ENCODE data around the gene RNF151.

The RNF151 gene

GRCh38 chr16:1983544-1984346 lies 17.1 kb downstream of the RNF151 start, which contains the start of gene GFER:
Gene GFER, plus strand, starts transcription at chr16:1984193. Its CDS starts 26 bp downstream, at chr16:1984219.
- H3K36me3 ChIP-seq (ENCODE audit: insufficient read depth, low read length) = peaks cover 15% of the 10 kb centered on the region
- H3K9me3 ChIP-seq (ENCODE audit: low read length) = no peaks in the 10 kb centered on the region
- peaks cover 22 to 47% of the 10 kb centered on the region in 2 donors for H3K27me3 ChIP-seq (ENCODE audit: control insufficient read depth in 1 of 2, insufficient read depth in 2 of 2, low read length in 2 of 2)
- H3K4me1 ChIP-seq (ENCODE audit: insufficient read depth, low read length) = peaks cover 14% of the 10 kb centered on the region
- H3K9ac ChIP-seq (ENCODE audit: low read length) = peak within 1 kb of the TSS; percentile 27
- H3K27ac ChIP-seq (ENCODE audit: low read depth, low read length) = peak within 1 kb of the TSS; percentile 63
- H3K4me3 ChIP-seq (ENCODE audit: low read depth in 1 of 2, low read length in 2 of 2) = peak within 1 kb of the TSS; percentile 61 to 87

DNA sequence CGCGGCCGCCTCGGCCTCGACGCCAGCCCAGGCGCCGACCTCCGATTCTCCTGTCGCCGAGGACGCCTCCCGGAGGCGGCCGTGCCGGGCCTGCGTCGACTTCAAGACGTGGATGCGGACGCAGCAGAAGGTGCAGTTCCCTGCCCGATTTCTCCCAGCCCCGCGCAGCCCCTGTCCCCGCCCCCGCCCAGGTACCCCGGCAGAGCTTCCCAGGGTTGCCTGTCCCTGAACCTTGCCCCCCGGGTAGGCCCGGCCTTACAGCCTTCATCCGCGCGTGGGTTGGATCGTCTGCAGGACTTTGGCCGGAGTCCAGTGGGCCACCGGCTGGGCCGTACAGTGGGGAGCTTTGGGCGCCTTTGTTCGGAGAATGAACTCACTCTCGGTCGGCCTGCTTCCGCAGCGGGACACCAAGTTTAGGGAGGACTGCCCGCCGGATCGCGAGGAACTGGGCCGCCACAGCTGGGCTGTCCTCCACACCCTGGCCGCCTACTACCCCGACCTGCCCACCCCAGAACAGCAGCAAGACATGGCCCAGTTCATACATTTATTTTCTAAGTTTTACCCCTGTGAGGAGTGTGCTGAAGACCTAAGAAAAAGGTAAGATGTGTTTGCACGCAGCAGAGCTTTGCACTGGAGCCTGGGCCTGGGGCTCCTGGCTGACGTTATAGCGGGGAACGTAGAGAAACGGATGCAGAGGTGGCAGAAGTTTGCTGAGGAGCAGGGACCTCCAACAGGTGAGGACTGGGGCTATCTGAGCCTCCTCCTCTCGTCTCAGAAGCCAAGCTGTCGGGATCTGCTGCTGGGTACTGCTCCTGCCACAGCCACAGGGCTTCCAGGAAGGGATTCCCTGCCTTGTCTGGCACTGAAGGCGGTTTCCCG lies 17.9 kb downstream of the RNF151 start:
- H3K9me3 ChIP-seq (ENCODE audit: low read length) = no peaks in the 10 kb centered on the region
- peaks cover 14% of the 10 kb centered on the region for H3K4me1 ChIP-seq (ENCODE audit: insufficient read depth, low read length)
- peaks cover 31 to 47% of the 10 kb centered on the region in 2 donors for H3K27me3 ChIP-seq (ENCODE audit: control insufficient read depth in 1 of 2, insufficient read depth in 2 of 2, low read length in 2 of 2)
- H3K27ac ChIP-seq (ENCODE audit: low read depth, low read length) = peak overlapping the region; percentile 63
- H3K36me3 ChIP-seq (ENCODE audit: insufficient read depth, low read length) = peaks cover 15% of the 10 kb centered on the region
- peak overlapping the region; percentile 27 for H3K9ac ChIP-seq (ENCODE audit: low read length)
- H3K4me3 ChIP-seq (ENCODE audit: low read depth in 1 of 2, low read length in 2 of 2) = peak overlapping the region; percentile 61 to 87

DNA sequence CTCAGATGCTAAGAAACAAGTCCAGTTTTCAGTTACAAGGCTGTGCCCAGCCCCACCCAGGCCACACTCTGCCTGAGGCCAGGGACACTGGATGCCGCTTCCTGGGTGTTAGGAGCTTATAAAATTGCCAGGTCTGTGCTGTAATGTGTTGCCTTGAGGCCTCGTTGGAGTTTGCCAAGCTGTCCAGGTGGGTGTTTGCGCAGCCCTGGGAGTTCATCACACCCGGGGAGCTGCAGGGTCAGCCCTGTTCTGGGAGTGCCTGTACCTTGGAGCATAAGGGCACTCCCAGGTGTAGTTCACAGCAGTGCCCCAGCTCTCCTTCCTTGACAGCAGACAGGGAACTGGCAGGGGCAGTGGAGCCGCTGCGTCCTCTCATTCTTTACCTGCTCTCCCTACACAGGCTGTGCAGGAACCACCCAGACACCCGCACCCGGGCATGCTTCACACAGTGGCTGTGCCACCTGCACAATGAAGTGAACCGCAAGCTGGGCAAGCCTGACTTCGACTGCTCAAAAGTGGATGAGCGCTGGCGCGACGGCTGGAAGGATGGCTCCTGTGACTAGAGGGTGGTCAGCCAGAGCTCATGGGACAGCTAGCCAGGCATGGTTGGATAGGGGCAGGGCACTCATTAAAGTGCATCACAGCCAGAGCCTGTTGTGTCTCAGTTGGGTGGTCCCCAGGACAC lies 19.0 kb downstream of the RNF151 start:
- H3K9ac ChIP-seq (ENCODE audit: low read length) = no peak overlapping the region
- peaks cover 34 to 43% of the 10 kb centered on the region in 2 donors for H3K27me3 ChIP-seq (ENCODE audit: control insufficient read depth in 1 of 2, insufficient read depth in 2 of 2, low read length in 2 of 2)

GRCh38 chr16:1987198-1987597 lies 20.5 kb downstream of the RNF151 start:
- Histone ChIP-seq H3K4me1 (ENCODE audit: insufficient read depth, low read length) (peaks cover 24% of the 10 kb centered on the region), H3K9ac (ENCODE audit: low read length) (no peak overlapping the region), H3K9me3 (ENCODE audit: low read length) (no peaks in the 10 kb centered on the region), H3K4me3 (ENCODE audit: low read depth in 1 of 2, low read length in 2 of 2) (no peak overlapping the region), H3K27me3 (ENCODE audit: control insufficient read depth in 1 of 2, insufficient read depth in 2 of 2, low read length in 2 of 2) (peaks cover 28 to 39% of the 10 kb centered on the region in 2 donors), H3K27ac (ENCODE audit: low read depth, low read length) (no peak overlapping the region), H3K36me3 (ENCODE audit: insufficient read depth, low read length) (peaks cover 15% of the 10 kb centered on the region)

More for the DNA sequence above, 19.0 kb downstream of the RNF151 start:
- Histone ChIP-seq H3K4me1 (ENCODE audit: insufficient read depth, low read length) (peaks cover 16% of the 10 kb centered on the region), H3K27ac (ENCODE audit: low read depth, low read length) (no peak overlapping the region), H3K9me3 (ENCODE audit: low read length) (no peaks in the 10 kb centered on the region), H3K36me3 (ENCODE audit: insufficient read depth, low read length) (peaks cover 15% of the 10 kb centered on the region), H3K4me3 (ENCODE audit: low read depth in 1 of 2, low read length in 2 of 2) (peak overlapping the region in 1 of 2 donors; percentile 61)

DNA sequence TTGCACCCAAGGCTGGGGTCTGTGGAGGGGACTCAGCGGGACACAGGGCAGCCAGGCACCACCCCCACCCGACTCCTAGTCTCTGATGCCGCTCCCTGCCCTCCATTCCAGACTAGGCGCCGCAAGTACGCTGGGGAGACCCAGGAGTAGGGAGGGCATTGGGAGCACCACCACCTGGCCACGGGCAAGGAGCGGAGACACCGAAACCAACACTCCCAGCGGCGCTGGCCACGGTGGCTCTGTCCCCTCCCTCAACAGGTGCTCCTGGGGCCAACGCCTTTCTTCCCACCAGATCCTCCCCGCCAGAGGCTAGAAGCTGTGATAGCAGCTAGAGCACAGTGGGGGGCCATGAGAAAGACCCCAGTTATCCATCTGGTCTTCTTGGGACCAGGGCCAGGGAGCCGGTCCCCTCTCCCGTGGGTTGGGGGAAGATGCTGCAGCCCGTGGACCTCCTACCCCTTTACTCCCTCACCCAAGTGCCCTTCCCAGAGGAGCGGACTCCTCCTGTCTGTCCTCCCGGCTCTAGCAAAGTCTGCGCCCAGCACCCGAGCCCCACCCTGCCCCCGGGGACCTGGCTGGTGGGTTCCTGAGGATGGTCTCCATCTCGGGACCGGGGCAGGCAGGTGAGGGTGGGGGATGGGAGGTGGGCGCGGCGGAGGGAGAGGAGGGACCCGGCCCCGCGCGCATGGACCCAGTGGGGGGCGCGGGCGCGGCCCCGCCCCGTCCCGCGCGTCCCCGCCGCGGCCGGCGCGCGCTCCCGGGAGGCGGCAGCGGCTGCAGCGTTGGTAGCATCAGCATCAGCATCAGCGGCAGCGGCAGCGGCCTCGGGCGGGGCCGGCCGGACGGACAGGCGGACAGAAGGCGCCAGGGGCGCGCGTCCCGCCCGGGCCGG lies 22.8 kb downstream of the RNF151 start, which contains the start of gene SYNGR3:
Gene SYNGR3 (plus strand): TSS at position 762 of the 892 bp plus-strand sequence. CDS start 133 bp downstream, outside the sequence.
- Histone ChIP-seq H3K27me3 (ENCODE audit: control insufficient read depth in 1 of 2, insufficient read depth in 2 of 2, low read length in 2 of 2) (peaks cover 26 to 42% of the 10 kb centered on the region in 2 donors), H3K27ac (ENCODE audit: low read depth, low read length) (no peak within 1 kb of the TSS), H3K9me3 (ENCODE audit: low read length) (no peaks in the 10 kb centered on the region), H3K36me3 (ENCODE audit: insufficient read depth, low read length) (peaks cover 15% of the 10 kb centered on the region), H3K4me1 (ENCODE audit: insufficient read depth, low read length) (peaks cover 20% of the 10 kb centered on the region), H3K4me3 (ENCODE audit: low read depth in 1 of 2, low read length in 2 of 2) (no peak within 1 kb of the TSS), H3K9ac (ENCODE audit: low read length) (no peak within 1 kb of the TSS)

DNA sequence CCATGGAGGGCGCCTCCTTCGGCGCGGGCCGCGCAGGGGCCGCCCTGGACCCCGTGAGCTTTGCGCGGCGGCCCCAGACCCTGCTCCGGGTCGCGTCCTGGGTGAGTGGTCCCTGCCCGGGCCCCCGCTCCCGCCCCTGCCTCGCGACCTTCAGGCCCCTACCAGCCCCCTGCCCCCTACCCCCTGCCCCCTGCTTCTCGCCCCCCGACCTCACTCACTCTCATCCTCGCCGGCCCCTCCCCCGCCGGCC lies 23.4 kb downstream of the RNF151 start:
- peaks cover 16% of the 10 kb centered on the region for H3K4me1 ChIP-seq (ENCODE audit: insufficient read depth, low read length)
- no peak overlapping the region for H3K9ac ChIP-seq (ENCODE audit: low read length)
- no peak overlapping the region for H3K4me3 ChIP-seq (ENCODE audit: low read depth in 1 of 2, low read length in 2 of 2)
- H3K9me3 ChIP-seq (ENCODE audit: low read length) = no peaks in the 10 kb centered on the region
- H3K36me3 ChIP-seq (ENCODE audit: insufficient read depth, low read length) = peaks cover 15% of the 10 kb centered on the region
- no peak overlapping the region for H3K27ac ChIP-seq (ENCODE audit: low read depth, low read length)
- peaks cover 26 to 42% of the 10 kb centered on the region in 2 donors for H3K27me3 ChIP-seq (ENCODE audit: control insufficient read depth in 1 of 2, insufficient read depth in 2 of 2, low read length in 2 of 2)

- H3K4me3 ChIP-seq (ENCODE audit: low read depth in 1 of 2, low read length in 2 of 2) = no peak overlapping the region
Observed at GRCh38 chr16:1990351-1991134, 23.9 kb downstream of the RNF151 start.

GRCh38 chr16:1991135-1991551 lies 24.5 kb downstream of the RNF151 start:
- Histone ChIP-seq H3K9me3 (ENCODE audit: low read length) (no peaks in the 10 kb centered on the region), H3K4me1 (ENCODE audit: insufficient read depth, low read length) (peaks cover 11% of the 10 kb centered on the region), H3K36me3 (ENCODE audit: insufficient read depth, low read length) (peaks cover 10% of the 10 kb centered on the region), H3K27me3 (ENCODE audit: control insufficient read depth in 1 of 2, insufficient read depth in 2 of 2, low read length in 2 of 2) (peaks cover 26 to 42% of the 10 kb centered on the region in 2 donors), H3K27ac (ENCODE audit: low read depth, low read length) (no peak overlapping the region), H3K9ac (ENCODE audit: low read length) (no peak overlapping the region), H3K4me3 (ENCODE audit: low read depth in 1 of 2, low read length in 2 of 2) (peak overlapping the region in 1 of 2 donors; percentile 32)

More at GRCh38 chr16:1990351-1991134, 23.9 kb downstream of the RNF151 start:
- Histone ChIP-seq H3K9me3 (ENCODE audit: low read length) (no peaks in the 10 kb centered on the region), H3K9ac (ENCODE audit: low read length) (no peak overlapping the region), H3K36me3 (ENCODE audit: insufficient read depth, low read length) (peaks cover 15% of the 10 kb centered on the region), H3K4me1 (ENCODE audit: insufficient read depth, low read length) (peaks cover 11% of the 10 kb centered on the region), H3K27ac (ENCODE audit: low read depth, low read length) (no peak overlapping the region), H3K27me3 (ENCODE audit: control insufficient read depth in 1 of 2, insufficient read depth in 2 of 2, low read length in 2 of 2) (peaks cover 26 to 42% of the 10 kb centered on the region in 2 donors)

- Histone ChIP-seq H3K27ac (ENCODE audit: low read depth, low read length) (no peak overlapping the region), H3K9ac (ENCODE audit: low read length) (no peak overlapping the region)
Observed at GRCh38 chr16:1991588-1991947, 24.9 kb downstream of the RNF151 start.

More at GRCh38 chr16:1991588-1991947, 24.9 kb downstream of the RNF151 start:
- no peaks in the 10 kb centered on the region for H3K9me3 ChIP-seq (ENCODE audit: low read length)
- peaks cover 26 to 42% of the 10 kb centered on the region in 2 donors for H3K27me3 ChIP-seq (ENCODE audit: control insufficient read depth in 1 of 2, insufficient read depth in 2 of 2, low read length in 2 of 2)
- peaks cover 11% of the 10 kb centered on the region for H3K4me1 ChIP-seq (ENCODE audit: insufficient read depth, low read length)
- peaks cover 5% of the 10 kb centered on the region for H3K36me3 ChIP-seq (ENCODE audit: insufficient read depth, low read length)
- peak overlapping the region in 1 of 2 donors; percentile 32 for H3K4me3 ChIP-seq (ENCODE audit: low read depth in 1 of 2, low read length in 2 of 2)

Measured in muscle layer of colon (tissue), 2 donors.